Muscle of arm (tissue), 12 donors: ENCODE measurements around the gene ADCY6. TPM values are rescaled to one million over a fixed set of nuclear protein-coding genes. Genes with fewer than 3 reads are reported as not detected.
"Not testable (repeated sequence)": the region's sequence is repeated elsewhere in the genome, so short reads cannot be mapped to it uniquely, and the experiment has no call there.

Experiments used
- DNase-seq: peaks from one replicate; pipeline ENCODE4 v3.0.0-alpha.2; 2013
- polyA plus RNA-seq, 12 donors: library from polyadenylated mRNA; unstranded; fragments of 120-200 nt; gene quantifications; one replicate each; pipeline ENCODE4 v1.2.1, GENCODE V29; 2013; ENCODE audit not compliant: insufficient read length in 12 of 12

The ADCY6 gene
- polyA plus RNA-seq, 12 donors, result 33.8 to 53.0 (median 38.6) TPM; not detected in 1

GRCh38 chr12:48758737-48759136 lies 30.2 kb downstream of the ADCY6 start:
- DNase-seq, result no peak

GRCh38 chr12:48758186-48758585 lies 30.7 kb downstream of the ADCY6 start:
- DNase-seq, result no peak

- no peak for DNase-seq
These were observed 38.0 kb downstream of the ADCY6 start for GRCh38 chr12:48750769-48751356.

DNA sequence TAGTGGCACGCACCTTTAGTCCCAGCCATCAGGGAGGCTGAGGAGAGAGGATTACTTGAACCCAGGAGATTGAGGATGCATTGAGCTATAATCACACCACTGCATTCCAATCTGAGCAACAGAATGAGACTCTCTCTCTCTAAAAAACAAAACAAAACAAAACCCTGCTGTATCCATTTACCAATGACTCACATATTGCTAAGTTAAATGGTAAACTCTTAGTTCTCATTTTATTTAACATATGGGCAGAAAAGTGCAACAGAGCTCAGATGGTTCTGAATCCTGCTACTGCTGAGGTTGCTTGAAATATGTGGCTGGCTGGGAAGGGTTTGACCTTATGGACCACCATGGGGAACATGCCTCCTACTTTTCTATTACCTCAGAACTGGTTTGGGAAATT lies 38.7 kb downstream of the ADCY6 start:
- DNase-seq, result no peak

DNA sequence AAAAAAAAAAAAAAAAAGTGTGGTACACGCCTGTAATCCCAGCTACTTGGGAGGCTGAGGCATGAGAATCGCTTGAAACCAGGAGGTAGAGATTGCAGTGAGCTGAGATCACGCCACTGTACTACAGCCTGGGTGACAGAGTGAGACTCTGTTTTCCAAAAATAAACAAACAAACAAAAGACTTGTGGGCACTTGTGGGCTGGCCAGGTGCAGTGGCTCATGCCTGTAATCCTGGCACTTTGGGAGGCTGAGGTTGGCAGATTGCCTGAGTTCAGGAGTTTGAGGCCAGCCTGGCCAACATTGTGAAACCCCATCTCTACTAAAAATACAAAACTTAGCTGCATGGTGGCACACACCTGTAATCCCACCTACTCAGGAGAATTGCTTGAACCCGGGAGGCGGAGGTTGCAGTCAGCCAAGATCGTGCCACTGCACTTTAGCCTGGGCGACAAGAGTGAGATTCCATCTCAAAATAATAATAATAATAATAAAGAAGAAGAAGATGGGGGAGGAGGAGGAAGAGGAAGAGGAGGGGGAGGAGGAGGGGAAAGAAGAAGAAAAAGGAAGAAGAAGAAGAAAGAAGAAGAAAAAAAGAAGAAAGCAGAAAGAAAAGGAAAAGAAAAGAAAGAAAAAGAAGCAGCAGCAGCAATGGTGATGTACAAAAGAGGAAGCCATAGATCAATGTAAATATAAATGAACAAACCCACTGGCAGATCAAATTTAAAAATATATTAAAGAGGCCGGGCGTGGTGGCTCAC lies 44.5 kb downstream of the ADCY6 start:
- no peak for DNase-seq

DNA sequence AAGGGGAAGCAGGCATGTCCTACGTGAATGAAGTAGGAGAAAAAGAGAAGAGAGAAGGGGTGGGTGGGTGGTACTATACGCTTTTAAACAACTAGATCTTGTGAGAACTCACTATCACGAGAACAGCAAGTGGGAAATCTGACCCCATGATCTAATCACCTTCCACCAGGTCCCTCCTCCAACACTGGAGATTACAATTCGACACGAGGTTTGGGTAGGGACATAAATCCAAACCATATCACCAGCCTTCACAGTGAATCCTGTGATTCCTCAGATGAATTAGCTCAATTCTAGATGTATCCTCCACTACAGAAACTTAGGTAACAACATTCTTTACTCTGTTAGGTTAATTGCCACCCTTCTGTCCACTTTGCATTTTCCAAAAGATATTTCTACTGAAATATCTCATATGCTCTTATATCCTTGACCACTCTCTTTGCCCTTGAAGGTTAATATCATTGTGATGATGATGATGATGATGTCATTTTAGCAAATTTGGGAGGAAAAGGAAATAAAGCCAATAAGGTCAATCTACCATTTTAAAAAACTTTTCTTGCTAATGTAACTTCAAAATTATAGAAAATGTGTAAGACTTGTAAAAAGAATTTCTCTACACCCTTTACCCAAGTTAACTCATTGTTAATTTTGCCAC lies 49.1 kb downstream of the ADCY6 start:
- no peak for DNase-seq

DNA sequence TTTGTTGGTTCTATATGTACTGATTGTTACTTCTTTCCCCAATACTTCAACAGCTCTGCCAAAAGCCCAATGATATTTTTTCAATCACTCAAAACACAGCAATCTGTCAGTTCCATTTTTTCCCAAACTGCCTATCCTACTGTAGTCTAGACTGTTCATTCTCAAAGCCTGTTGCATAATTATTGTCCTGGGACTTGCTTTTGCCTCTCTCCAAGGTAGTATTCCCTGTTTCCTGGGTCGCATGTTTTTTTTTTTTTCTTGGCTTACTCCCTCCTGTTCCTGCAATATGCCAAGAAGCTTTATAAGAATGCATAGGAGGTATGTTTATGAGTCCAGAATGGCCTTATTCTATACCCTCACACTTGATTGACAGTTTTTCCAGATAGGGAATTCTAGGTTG lies 52.4 kb downstream of the ADCY6 start:
- no peak for DNase-seq

GRCh38 chr12:48728807-48729206 lies 60.1 kb downstream of the ADCY6 start:
- no peak for DNase-seq

- not testable (repeated sequence) for DNase-seq
These were observed 68.2 kb downstream of the ADCY6 start for GRCh38 chr12:48720737-48721136.

GRCh38 chr12:48720171-48720570 lies 68.7 kb downstream of the ADCY6 start:
- DNase-seq, result not testable (repeated sequence)

DNA sequence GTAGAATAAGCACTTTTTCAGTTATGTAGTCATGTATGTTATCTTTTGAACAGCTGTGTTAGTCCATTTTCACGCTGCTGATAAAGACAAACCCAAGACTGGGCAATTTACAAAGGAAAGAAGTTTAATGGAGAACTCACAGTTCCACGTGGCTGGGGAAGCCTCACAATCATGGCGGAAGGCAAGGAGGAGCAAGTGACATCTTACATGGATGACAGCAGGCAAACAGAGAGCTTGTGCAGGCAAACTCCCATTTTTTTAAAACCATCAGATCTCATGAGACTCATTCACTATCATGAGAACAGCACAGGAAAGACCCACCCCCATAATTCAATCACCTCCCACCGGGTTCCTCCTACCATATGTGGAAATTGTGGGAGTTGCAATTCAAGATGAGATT lies 69.9 kb downstream of the ADCY6 start:
- not testable (repeated sequence) for DNase-seq

DNA sequence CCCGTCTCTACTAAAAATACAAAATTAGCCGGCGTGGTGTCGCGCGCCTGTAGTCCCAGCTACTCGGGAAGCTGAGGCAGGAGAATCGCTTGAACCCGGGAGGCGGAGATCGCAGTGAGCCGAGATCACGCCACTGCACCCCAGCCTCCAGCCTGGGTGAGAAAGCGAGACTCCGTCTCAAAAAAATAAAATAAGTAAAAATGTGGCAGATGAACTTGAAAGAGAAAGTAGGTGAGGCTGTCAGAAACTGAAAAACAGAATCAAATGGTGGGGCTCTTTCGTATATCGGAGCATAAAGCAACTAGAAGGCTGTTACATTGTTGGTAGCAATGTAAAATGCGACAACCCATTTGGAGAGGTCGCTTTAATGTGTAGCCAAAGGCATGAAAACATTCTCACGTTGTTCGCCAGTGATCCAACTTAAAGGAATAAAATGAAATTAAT lies 71.6 kb downstream of the ADCY6 start:
- DNase-seq, result peak; percentile 10

GRCh38 chr12:48716493-48717251 lies 72.2 kb downstream of the ADCY6 start, which contains the start of gene CCNT1:
CCNT1 (minus strand) TSS chr12:48716707; CDS start chr12:48716675, 32 bp downstream.
- peak; percentile 100 for DNase-seq

Other genes with a start within 250 kb of the ADCY6 start
- not detected for gene LALBA, start 219.0 kb downstream of the ADCY6 start, polyA plus RNA-seq
- gene KANSL2, start 106.9 kb downstream of the ADCY6 start, polyA plus RNA-seq, result 10 to 100 TPM in 11 of 12 donors, not detected in 1; 26.4 to 41.8 (median 35.2) TPM
- gene CCNT1, start 72.4 kb downstream of the ADCY6 start, polyA plus RNA-seq, result 10 to 100 TPM in 11 of 12 donors, not detected in 1; 15.9 to 46.1 (median 20.3) TPM
- gene CACNB3, start 29.4 kb upstream of the ADCY6 start, polyA plus RNA-seq, result 10 to 100 TPM in 11 of 12 donors, not detected in 1; 13.9 to 46.7 (median 16.8) TPM
- 10 to 100 TPM in 11 of 12 donors, not detected in 1; 41.8 to 85.1 (median 62.4) TPM for gene DDX23, start 63.1 kb upstream of the ADCY6 start, polyA plus RNA-seq
- 1 to 10 TPM in 2 of 12 donors, under 1 TPM in 8, not detected in 2; 0.32 to 1.3 (median 0.58) TPM for gene RND1, start 76.8 kb upstream of the ADCY6 start, polyA plus RNA-seq
- gene FKBP11, start 136.4 kb upstream of the ADCY6 start, polyA plus RNA-seq, result 10 to 100 TPM in 11 of 12 donors, not detected in 1; 15.2 to 35.3 (median 23.3) TPM
- gene ARF3, start 168.4 kb upstream of the ADCY6 start, polyA plus RNA-seq, result 10 to 100 TPM in 11 of 12 donors, not detected in 1; 33.2 to 93.3 (median 45.4) TPM
- 1 to 10 TPM in 4 of 12 donors, under 1 TPM in 6, not detected in 2; 0.44 to 9.1 (median 0.98) TPM for gene WNT10B, start 182.6 kb upstream of the ADCY6 start, polyA plus RNA-seq
- gene WNT1, start 189.2 kb upstream of the ADCY6 start, polyA plus RNA-seq, result under 1 TPM in 2 of 12 donors, not detected in 10; 0.12 to 0.17 TPM
- 10 to 100 TPM in 9 of 12 donors, 1 to 10 TPM in 2, not detected in 1; 5.7 to 36.6 (median 17.4) TPM for gene DDN, start 210.3 kb upstream of the ADCY6 start, polyA plus RNA-seq
- 10 to 100 TPM in 11 of 12 donors, not detected in 1; 52.9 to 77.7 (median 59.4) TPM for gene PRKAG1, start 229.7 kb upstream of the ADCY6 start, polyA plus RNA-seq